Psoas muscle (tissue), 8 donors: Measurements from ENCODE around the gene MPL. TPM values are rescaled to one million over a fixed set of nuclear protein-coding genes. Genes with fewer than 3 reads are reported as not detected.

Experiments
- ATAC-seq, 4 donors: fragments of 200-7000 bp; cut with Tn5 transposase; one replicate each; pipeline ENCODE4 v1.9.1; 2020; ENCODE audit warnings: moderate library complexity in 3 of 4, mild to moderate bottlenecking in 2 of 4
- DNase-seq, 2 donors: peaks; one replicate each; pipeline ENCODE4 v3.0.0-alpha.2; 2020
- H3K27ac ChIP-seq: fragments of 200-600 bp; one replicate; pipeline ENCODE4 v1.8.0; 2022
- H3K27me3 ChIP-seq, 3 donors: fragments of 200-600 bp in 1 of 3; one replicate each; pipeline versions ENCODE4 v1.6.1 to v1.8.0; 2013 to 2022; ENCODE audit warnings: low read length in 2 of 3, mild to moderate bottlenecking in 2 of 3, moderate library complexity in 1 of 3; ENCODE audit not compliant: insufficient read depth in 3 of 3
- H3K36me3 ChIP-seq, 2 donors: fragments of 200-600 bp in 1 of 2; one replicate each; pipeline versions ENCODE4 v1.6.1 to v1.8.0; 2013 to 2022; ENCODE audit warnings: low read depth in 1 of 2, mild to moderate bottlenecking in 1 of 2, moderate library complexity in 1 of 2; ENCODE audit not compliant: insufficient read depth in 1 of 2
- H3K4me1 ChIP-seq: fragments of 200-600 bp; one replicate; pipeline ENCODE4 v1.8.0; 2022
- H3K4me3 ChIP-seq: fragments of 200-600 bp; one replicate; pipeline ENCODE4 v1.8.0; 2022; ENCODE audit warnings: mild to moderate bottlenecking
- H3K9me3 ChIP-seq: fragments of 200-600 bp; one replicate; pipeline ENCODE4 v1.8.0; 2022
- CTCF ChIP-seq: fragments of 200-600 bp; IDR thresholded peaks from one replicate; pipeline ENCODE4 v1.8.0; 2022; ENCODE audit warnings: antibody characterized with exemption
- WGBS, 3 donors: extraction: QIAGEN DNeasy Blood & Tissue Kit; methylation state at CpG; one replicate each; pipeline versions ENCODE4 v1.1.6 to v1.1.7; 2013; 5-methylcytosine and 5-hydroxymethylcytosine counted together
- intact Hi-C, 2 donors: fragments of 100-400 bp; cut with DNase I; formaldehyde crosslinking; loops; one replicate each; pipeline versions ENCODE4 v1.11.0 to v1.14.2; 2022
- polyA plus RNA-seq, 3 donors: library from polyadenylated mRNA; stranded (reverse); fragments of 200-250 nt; gene quantifications; one replicate each; pipeline ENCODE4 v1.2.3, GENCODE V29; 2013
- total RNA-seq, 4 donors: library from RNA; stranded (reverse); fragmentation: NEBNext Ultra II Directional in 2 of 4; extraction: Animal tissue kit (Norgen Biotek cat#: 25700) in 2 of 4; gene quantifications; one replicate each; pipeline versions ENCODE4 v1.2.1 to v1.2.4, GENCODE V29; 2021 to 2023
- donor health status: healthy with polysubstance abuse.
- donor health status: DM: no; HTN: no; CAD: no; lungs with moderate emphysema.
- donor health status: Bipolar disorder and iron deficiency.
- donor health status: healthy.
- donor health status: DM: yes; HTN: yes; CAD: no.
- donor health status: DM: no; HTN: no; CAD: no.
- donor health status: DM: no; HTN: no; CAD: no.
- donor health status: DM: yes; HTN: yes; CAD: no.

MPL gene
- total and polyA plus RNA-seq, 7 donors: 0.01 to 0.11 TPM; not detected in 5

GRCh38 chr1:43334453-43335205, 3.0 kb upstream of the MPL start:
- Histone ChIP-seq H3K4me3 (no peak overlapping the region), H3K9me3 (no peaks in the 10 kb centered on the region), H3K36me3 (no peaks in the 10 kb centered on the region), H3K27ac (no peak overlapping the region), H3K4me1 (no peaks in the 10 kb centered on the region), H3K27me3 (no peaks in the 10 kb centered on the region)
- ATAC-seq: no peak
- no peak for DNase-seq
- WGBS, 3 donors: 79 to 83% (median 79%) methylated on average over 7 of the region's 7 CpGs
- intact Hi-C loops: no loop called here
- no peak for TF ChIP-seq CTCF

- ATAC-seq: no peak
Measured at GRCh38 chr1:43338001-43338400, 383 bp downstream of the MPL start.

GRCh38 chr1:43339584-43340232, 2.1 kb downstream of the MPL start:
- Histone ChIP-seq H3K27ac (no peak overlapping the region), H3K36me3 (no peaks in the 10 kb centered on the region), H3K9me3 (no peaks in the 10 kb centered on the region), H3K4me1 (no peaks in the 10 kb centered on the region), H3K4me3 (no peak overlapping the region), H3K27me3 (no peaks in the 10 kb centered on the region)
- 87 to 94% (median 90%) methylated on average over 6 of the region's 6 CpGs for WGBS, 3 donors
- TF ChIP-seq CTCF: no peak
- ATAC-seq: no peak
- no peak for DNase-seq
- intact Hi-C loops: no loop called here

More at GRCh38 chr1:43338001-43338400, 383 bp downstream of the MPL start:
- no peak overlapping the region for H3K27ac ChIP-seq
- no peak for TF ChIP-seq CTCF
- intact Hi-C loops: no loop called here
- no peaks in the 10 kb centered on the region for H3K27me3 ChIP-seq
- no peak for DNase-seq
- H3K36me3 ChIP-seq: no peaks in the 10 kb centered on the region
- WGBS, 3 donors: 73 to 85% (median 74%) methylated on average over 5 of the region's 5 CpGs
- H3K9me3 ChIP-seq: no peaks in the 10 kb centered on the region
- no peaks in the 10 kb centered on the region for H3K4me1 ChIP-seq
- H3K4me3 ChIP-seq: no peak overlapping the region

GRCh38 chr1:43340559-43340958, 2.9 kb downstream of the MPL start:
- Histone ChIP-seq H3K9me3 (no peaks in the 10 kb centered on the region), H3K27me3 (no peaks in the 10 kb centered on the region), H3K4me1 (peaks cover 4% of the 10 kb centered on the region), H3K36me3 (no peaks in the 10 kb centered on the region), H3K4me3 (no peak overlapping the region), H3K27ac (no peak overlapping the region)
- ATAC-seq (no peak), DNase-seq (no peak)
- intact Hi-C loops: no loop called here
- no peak for TF ChIP-seq CTCF
- WGBS, 3 donors: 50 to 76% (median 71%) methylated on average over 1 of the region's 1 CpG
